HepG2 (cell line): ENCODE measurements around the gene NDST1.

ENCODE experiments used
- CHD2 ChIP-seq: IDR thresholded peaks from 2 replicates; pipeline ENCODE4 v1.6.1; 2011; ENCODE audit warnings: low read depth, low read length, improper control_type of control experiment
- CREB1 ChIP-seq, 2 experiments: fragments of 450-650 bp in 1 of 2; IDR thresholded peaks; 2 replicates each; pipeline ENCODE4 v1.6.1; 2016 to 2017; ENCODE audit warnings: control low read depth in 1 of 2, mild to moderate bottlenecking in 1 of 2, missing compliant biosample characterization in 1 of 2, missing genetic modification characterization in 1 of 2
- CTCF ChIP-seq: sonication (generic); formaldehyde crosslinking; IDR thresholded peaks from 2 replicates; pipeline ENCODE4 v1.5.0; 2020; ENCODE audit warnings: mild to moderate bottlenecking, missing genetic modification reagents, moderate library complexity
- EP300 ChIP-seq, 3 experiments: sonication (generic) in 1 of 3; formaldehyde crosslinking in 1 of 3; IDR thresholded peaks; 2 replicates each; pipeline versions ENCODE4 v1.5.1 to v1.6.1; 2011 to 2020; ENCODE audit warnings: low read depth in 2 of 3, low read length in 2 of 3, borderline replicate concordance in 1 of 3, improper control_type of control experiment in 1 of 3, mild to moderate bottlenecking in 1 of 3, missing genetic modification reagents in 1 of 3, moderate library complexity in 1 of 3
- ETV5 ChIP-seq: IDR thresholded peaks from 2 replicates; pipeline ENCODE4 v1.6.1; 2018; ENCODE audit warnings: missing biosample characterization, missing genetic modification reagents, inconsistent platforms, borderline replicate concordance
- FIP1L1 ChIP-seq: fragments of 200-400 bp; formaldehyde crosslinking; IDR thresholded peaks from 2 replicates; pipeline ENCODE4 v1.6.1; 2018; ENCODE audit warnings: low read depth, mild to moderate bottlenecking, low read length, moderate library complexity, borderline replicate concordance; ENCODE audit not compliant: insufficient read depth
- GABPA ChIP-seq, 2 experiments: IDR thresholded peaks; 2 replicates each; pipeline ENCODE4 v1.6.1; 2011 to 2016; ENCODE audit warnings: low read depth in 2 of 2, low read length in 1 of 2, missing biosample characterization in 1 of 2, missing genetic modification characterization in 1 of 2
- NFE2L1 ChIP-seq: sonication (generic); formaldehyde crosslinking; IDR thresholded peaks from 2 replicates; pipeline ENCODE4 v1.4.0; 2020; ENCODE audit warnings: missing genetic modification reagents, mild to moderate bottlenecking, borderline replicate concordance
- PRDM10 ChIP-seq: sonication (generic); formaldehyde crosslinking; IDR thresholded peaks from 2 replicates; pipeline ENCODE4 v1.4.0; 2020; ENCODE audit warnings: low read depth, missing genetic modification reagents
- ZNF883 ChIP-seq: sonication (generic); formaldehyde crosslinking; IDR thresholded peaks from 2 replicates; pipeline ENCODE4 v1.5.1; 2020; ENCODE audit warnings: mild to moderate bottlenecking, missing genetic modification reagents; ENCODE audit errors: not compliant biosample characterization

DNA sequence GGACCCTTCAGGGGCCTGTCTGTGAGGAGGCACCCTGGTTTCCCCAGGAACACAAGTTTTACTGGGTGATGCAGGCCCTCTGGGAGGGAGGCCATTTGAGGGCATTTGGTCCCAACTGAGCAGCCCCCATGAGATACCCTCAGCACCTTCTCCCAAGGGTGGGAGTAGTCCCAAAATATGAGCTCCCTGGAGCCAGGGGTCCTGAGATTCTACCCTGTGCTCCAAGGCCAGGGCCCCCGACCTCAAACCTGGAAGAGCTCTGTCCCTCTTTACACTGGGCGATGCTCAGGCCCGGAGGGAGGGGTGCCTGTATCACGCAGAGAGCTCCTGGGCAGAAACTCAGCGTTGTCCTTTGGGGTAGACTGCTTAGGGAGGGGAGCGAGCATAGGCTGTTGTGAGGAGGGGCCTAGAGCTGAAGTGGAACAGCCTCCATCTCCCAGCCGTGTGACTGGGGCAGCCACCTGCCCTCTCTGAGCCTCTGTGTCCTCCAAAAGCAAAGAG lies 68.6 kb downstream of the NDST1 start:
- TF ChIP-seq FIP1L1 (no peak), CREB1 (IDR thresholded peaks at IDR 0.05) (no peak), CREB1 (CRISPR knock-in tag; IDR thresholded peaks at IDR 0.05) (no peak), ZNF883 (CRISPR knock-in tag) (no peak), ETV5 (no peak), GABPA (IDR thresholded peaks at IDR 0.05; ENCODE audit: low read depth, low read length) (no peak), GABPA (CRISPR knock-in tag; IDR thresholded peaks at IDR 0.05; ENCODE audit: low read depth) (no peak), CHD2 (no peak), PRDM10 (CRISPR knock-in tag) (no peak), CTCF (CRISPR knock-in tag) (no peak), NFE2L1 (CRISPR knock-in tag) (no peak), EP300 (IDR thresholded peaks at IDR 0.05; ENCODE audit: low read depth in 2 of 2, low read length in 2 of 2) (no peak), EP300 (CRISPR knock-in tag; IDR thresholded peaks at IDR 0.05; ENCODE audit: borderline replicate concordance) (no peak)
